GM19351 (cell line): Measurements from ENCODE around the gene IPO11.

ENCODE experiments used
- ATAC-seq: cut with Tn5 transposase; IDR thresholded peaks from one replicate; pipeline ENCODE4 v1.9.1; 2021; ENCODE audit warnings: mild to moderate bottlenecking, moderate library complexity; ENCODE audit not compliant: unreplicated experiment

The IPO11 gene

GRCh38 chr5:62412549-62413329 lies at the start of gene IPO11:
TSS of gene IPO11 (plus strand) at chr5:62412763. CDS start at chr5:62437280, 24,517 bp downstream.
- ATAC-seq: peak; percentile 96

GRCh38 chr5:62369039-62369438 lies 43.5 kb upstream of the IPO11 start:
- ATAC-seq: no peak

- no peak for ATAC-seq
These were observed 41.2 kb upstream of the IPO11 start for GRCh38 chr5:62371409-62371808.

DNA sequence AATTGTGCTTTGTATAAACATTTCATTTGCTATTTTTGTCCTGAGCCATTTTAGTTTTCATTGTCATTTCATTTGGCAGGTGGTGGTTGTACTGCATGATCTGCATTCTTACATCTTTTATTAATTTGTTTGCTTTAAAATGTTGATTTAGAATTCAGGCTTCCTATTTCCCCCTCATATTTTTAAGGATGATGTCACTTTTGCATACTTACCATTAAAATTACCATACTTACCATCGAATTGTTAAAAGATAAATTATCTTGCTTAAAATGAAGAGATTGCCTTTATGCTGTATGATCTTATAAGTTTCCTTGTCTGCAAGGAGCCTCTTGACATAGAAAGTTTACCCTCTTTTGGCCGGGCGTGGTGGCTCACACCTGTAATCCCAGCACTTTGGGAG lies 40.0 kb upstream of the IPO11 start:
- no peak for ATAC-seq

DNA sequence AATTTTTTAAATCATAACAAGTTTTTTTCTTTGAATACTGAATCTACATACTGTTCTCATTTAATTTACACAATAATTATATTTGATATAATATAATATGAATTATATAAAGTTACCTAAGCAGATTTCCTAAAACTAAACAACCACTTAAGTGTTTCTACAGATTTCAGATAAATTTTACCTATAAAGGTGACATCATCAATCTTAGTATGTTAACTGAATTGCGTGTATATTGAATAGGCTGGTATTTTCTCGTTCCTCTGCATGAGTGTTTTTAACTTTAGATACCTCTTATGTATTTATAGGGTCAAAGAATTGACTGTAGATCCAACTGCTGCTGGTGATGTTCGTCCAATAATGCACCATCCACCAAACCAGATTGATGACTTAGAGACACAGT lies 39.2 kb upstream of the IPO11 start:
- no peak for ATAC-seq

DNA sequence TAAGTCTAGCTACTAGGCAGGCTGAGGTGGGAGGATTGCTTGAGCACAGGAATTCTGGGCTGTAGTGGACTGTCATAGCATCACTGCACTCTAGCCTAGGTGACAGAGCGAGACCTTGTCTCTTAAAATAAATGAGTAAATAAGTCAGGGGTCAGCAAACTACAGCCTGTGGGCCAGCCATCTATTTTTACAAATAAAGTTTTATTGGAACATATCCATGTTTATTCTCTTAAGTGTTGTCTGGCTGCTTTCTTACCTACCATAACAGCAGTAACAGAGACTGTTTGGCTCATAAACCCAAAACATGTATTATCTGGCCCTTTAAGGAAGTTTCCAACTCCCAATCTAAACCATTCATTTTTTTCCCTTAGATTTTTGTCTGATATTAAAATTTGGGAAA lies 38.5 kb upstream of the IPO11 start:
- no peak for ATAC-seq

GRCh38 chr5:62375627-62376026 lies 36.9 kb upstream of the IPO11 start:
- no peak for ATAC-seq

DNA sequence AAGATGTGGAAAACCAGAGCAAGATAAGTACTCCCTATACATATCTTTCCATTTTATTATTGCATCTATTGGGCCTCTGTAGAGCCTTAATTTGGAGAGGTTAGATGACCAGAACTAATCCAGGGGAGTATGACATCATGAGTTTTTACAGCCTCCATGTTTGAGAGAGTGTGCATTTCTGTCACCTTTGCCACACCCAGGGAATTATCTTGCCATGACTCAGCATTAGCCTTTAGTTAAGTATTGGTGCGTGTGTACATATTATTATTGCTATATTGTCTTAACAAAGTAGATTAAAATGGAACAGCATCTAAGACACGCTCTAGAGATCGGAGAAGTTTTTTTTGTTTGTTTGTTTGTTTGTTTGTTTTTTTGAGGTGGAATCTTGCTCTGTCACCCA lies 36.5 kb upstream of the IPO11 start:
- no peak for ATAC-seq

- no peak for ATAC-seq
These were observed 27.4 kb upstream of the IPO11 start for GRCh38 chr5:62385131-62385530.

DNA sequence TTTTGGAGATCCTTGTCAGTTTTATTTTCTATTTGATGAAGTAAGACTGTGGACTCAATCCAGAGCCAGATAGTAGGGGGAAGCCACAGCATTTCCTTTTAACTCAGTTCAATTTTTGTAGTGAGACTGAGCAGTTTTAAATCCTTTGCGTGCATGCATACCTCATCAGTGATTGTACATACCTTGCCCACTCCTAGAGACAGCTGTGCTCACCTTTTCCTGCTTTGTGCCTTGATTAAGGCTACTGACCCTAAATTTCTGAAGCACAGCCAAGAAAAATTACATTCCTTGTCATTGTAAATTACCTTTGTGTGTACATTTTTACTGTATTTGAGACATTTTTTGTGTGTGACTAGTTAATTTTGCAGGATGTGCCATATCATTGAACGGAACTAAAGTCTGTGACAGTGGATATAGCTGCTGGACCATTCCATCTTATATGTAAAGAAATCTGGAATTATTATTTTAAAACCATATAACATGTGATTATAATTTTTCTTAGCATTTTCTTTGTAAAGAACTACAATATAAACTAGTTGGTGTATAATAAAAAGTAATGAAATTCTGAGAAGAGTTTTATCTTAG lies 26.7 kb upstream of the IPO11 start:
- ATAC-seq: no peak

DNA sequence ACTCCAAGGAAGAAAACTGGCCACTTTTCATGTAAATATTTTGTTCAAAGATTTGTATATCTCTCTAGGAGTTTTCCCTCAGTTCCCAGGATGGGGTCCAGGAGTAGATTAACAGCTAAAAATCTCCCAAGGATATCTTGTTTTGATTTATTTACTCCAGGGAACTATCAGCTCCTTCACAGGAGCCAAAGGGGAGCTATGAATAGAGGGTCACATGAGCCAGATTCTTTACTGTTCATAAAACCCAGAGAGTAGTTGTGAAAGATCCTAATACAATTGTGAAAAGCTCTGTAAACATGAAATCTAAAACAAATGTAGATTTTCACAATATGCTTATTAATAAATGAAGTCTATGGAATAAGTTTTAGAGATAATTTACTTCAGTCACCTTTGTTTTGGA lies 25.7 kb upstream of the IPO11 start:
- no peak for ATAC-seq

- ATAC-seq: no peak
These were observed 17.2 kb upstream of the IPO11 start for GRCh38 chr5:62395210-62395950.

DNA sequence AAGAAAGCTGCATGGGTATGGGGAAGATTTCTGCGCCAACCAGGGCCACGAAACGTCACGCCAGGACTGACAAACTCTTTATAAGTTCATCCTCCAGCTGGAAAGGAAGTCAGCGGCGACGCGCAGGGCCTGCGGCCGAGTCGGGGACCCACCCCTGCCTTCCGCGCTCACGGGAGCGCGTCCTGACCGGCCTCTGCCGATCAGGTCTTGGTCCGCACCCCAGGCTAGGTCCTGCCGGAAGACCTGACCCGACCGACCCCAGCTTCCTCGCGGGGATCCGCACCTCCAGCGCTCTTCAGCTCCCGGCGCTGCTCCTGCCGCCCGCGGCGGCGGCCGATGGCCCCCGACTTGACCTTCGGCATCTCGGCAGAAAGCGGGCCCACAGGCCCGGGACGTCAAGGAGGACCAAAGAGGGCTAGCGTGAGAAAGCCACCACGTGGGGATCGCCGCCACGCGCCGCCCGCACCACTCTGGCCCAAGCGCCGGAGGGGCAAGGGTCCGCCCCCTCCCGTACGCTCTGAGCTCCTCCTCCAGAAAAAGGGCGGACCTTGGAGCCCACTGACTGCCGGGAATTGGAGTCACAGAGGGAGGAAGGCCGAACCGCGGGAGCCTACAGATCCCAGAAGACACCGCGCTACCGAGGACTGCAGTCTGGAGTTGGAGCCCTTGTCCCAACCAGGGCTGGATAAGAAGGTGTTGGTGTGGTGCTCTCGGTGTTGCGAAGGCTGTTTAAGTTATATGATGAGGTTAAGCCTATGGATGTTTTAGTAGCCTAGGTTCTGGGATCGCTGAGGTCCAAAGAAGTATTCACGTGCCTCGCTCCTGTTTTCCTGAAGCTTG lies 8.9 kb upstream of the IPO11 start, which contains the start of gene DIMT1:
DIMT1 (minus strand) TSS at position 495 of the 840 bp plus-strand sequence; CDS start at position 362, 133 bp downstream.
- peak; percentile 92 for ATAC-seq

GRCh38 chr5:62413711-62414110 lies 1.1 kb downstream of the IPO11 start:
- ATAC-seq: no peak

GRCh38 chr5:62418462-62419076 lies 6.0 kb downstream of the IPO11 start:
- no peak for ATAC-seq

DNA sequence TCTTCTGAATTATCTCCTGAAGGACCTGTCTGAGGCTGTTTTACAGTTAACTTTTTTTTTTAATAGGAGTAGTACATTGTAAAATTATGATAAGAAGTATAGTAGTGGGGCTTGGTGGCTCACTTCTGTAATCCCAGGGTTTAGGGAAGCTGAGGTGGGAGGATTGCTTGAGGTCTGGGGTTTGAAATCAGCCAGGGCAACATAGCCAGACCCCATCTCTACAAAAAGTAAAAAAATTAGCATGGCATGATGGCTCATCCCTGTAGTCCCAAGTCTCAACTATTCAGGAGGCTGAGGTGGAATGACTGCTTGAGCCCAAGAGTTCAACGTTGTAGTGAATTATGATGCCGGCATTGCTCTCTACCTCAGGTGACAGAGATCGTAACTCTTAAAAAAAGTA lies 7.0 kb downstream of the IPO11 start:
- no peak for ATAC-seq

DNA sequence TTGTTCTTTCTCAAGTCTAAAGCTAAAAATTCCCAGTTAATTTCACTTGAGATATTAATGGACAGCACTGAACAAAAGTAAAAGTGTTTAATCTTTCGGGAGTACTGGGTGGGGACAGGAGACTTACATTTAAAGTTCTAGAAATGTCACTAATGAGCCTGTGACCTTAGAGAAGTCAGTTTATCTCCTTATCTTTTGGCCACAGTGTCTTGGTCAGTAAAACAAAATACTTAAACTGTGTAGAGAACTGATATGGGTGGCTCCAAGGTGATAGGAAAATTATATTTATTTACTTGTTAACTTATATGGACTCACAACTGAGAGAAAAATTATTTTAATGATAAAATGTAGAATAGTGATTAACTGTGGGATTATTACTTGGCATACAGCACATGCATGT lies 8.9 kb downstream of the IPO11 start:
- no peak for ATAC-seq

GRCh38 chr5:62424763-62425162 lies 12.2 kb downstream of the IPO11 start:
- ATAC-seq: no peak

- no peak for ATAC-seq
These were observed 19.4 kb downstream of the IPO11 start for GRCh38 chr5:62431735-62432620.
